ENCODE measurements around the gene AFF3.

GRCh38 chr2:100146657-100146960 is 4.2 kb upstream of the AFF3 start:
- TF ChIP-seq, protein P1, sequence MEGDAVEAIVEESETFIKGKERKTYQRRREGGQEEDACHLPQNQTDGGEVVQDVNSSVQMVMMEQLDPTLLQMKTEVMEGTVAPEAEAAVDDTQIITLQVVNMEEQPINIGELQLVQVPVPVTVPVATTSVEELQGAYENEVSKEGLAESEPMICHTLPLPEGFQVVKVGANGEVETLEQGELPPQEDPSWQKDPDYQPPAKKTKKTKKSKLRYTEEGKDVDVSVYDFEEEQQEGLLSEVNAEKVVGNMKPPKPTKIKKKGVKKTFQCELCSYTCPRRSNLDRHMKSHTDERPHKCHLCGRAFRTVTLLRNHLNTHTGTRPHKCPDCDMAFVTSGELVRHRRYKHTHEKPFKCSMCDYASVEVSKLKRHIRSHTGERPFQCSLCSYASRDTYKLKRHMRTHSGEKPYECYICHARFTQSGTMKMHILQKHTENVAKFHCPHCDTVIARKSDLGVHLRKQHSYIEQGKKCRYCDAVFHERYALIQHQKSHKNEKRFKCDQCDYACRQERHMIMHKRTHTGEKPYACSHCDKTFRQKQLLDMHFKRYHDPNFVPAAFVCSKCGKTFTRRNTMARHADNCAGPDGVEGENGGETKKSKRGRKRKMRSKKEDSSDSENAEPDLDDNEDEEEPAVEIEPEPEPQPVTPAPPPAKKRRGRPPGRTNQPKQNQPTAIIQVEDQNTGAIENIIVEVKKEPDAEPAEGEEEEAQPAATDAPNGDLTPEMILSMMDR (conservative IDR thresholded peaks at IDR 0.05 in 1 of 2, IDR thresholded peaks at IDR 0.05 in 1 of 2; ENCODE audit: low read depth in 1 of 2, low read length in 2 of 2): no peak
- TF ChIP-seq EZH2 (IDR thresholded peaks at IDR 0.05; ENCODE audit: low read length, missing control alignments): no peak

Measured in fibroblast of lung (primary cell).